A673 (cell line): ENCODE results near the gene SMCHD1.

Experiments used
- EZH2 ChIP-seq: fragments of 200-600 bp; sonication (generic); IDR thresholded peaks from 2 replicates; pipeline ENCODE4 v1.6.1; 2017; ENCODE audit warnings: borderline replicate concordance, low read depth, mild to moderate bottlenecking, mixed read lengths, antibody characterized with exemption, low read length; ENCODE audit not compliant: poor library complexity, severe bottlenecking
- TF ChIP-seq, protein P1 (sequence below): fragments of 300-800, 200-600 bp; sonication (generic); conservative IDR thresholded peaks from 2 replicates; pipeline ENCODE4 v1.5.1; 2017; ENCODE audit warnings: low read depth, mild to moderate bottlenecking, antibody characterized with exemption, low read length, moderate library complexity, mixed read lengths

DNA sequence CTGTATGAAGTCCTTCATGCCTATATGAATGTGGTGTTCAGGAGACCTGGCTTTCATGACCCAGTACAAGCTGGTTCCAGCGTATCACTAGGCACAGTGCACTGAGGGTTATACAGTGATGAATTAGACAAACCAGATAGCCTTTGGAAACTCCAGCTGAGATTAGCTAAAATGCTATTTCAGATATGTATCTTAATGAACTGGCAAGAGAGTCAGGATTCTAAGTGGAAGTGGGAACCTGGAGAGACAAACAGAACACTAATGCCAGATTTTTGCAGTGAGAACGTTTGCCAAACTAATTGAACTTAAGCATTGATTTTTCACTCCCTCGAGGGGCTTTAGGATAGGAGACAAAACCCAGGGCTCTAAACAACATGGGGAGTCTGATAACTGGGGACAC lies 125.2 kb downstream of the SMCHD1 start:
- TF ChIP-seq, protein P1, sequence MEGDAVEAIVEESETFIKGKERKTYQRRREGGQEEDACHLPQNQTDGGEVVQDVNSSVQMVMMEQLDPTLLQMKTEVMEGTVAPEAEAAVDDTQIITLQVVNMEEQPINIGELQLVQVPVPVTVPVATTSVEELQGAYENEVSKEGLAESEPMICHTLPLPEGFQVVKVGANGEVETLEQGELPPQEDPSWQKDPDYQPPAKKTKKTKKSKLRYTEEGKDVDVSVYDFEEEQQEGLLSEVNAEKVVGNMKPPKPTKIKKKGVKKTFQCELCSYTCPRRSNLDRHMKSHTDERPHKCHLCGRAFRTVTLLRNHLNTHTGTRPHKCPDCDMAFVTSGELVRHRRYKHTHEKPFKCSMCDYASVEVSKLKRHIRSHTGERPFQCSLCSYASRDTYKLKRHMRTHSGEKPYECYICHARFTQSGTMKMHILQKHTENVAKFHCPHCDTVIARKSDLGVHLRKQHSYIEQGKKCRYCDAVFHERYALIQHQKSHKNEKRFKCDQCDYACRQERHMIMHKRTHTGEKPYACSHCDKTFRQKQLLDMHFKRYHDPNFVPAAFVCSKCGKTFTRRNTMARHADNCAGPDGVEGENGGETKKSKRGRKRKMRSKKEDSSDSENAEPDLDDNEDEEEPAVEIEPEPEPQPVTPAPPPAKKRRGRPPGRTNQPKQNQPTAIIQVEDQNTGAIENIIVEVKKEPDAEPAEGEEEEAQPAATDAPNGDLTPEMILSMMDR, result no peak
- TF ChIP-seq EZH2, result no peak
